Progenitor cell of endocrine pancreas (in vitro differentiated cells): Measurements from ENCODE around the gene ULBP1. TPM values are rescaled to one million over a fixed set of nuclear protein-coding genes. Genes with fewer than 3 reads are reported as not detected.
"Not testable (repeated sequence)": the region's sequence is repeated elsewhere in the genome, so short reads cannot be mapped to it uniquely, and the experiment has no call there.

ENCODE experiments used
- DNase-seq: peaks from one replicate; pipeline ENCODE4 v3.0.0; 2021; ENCODE audit warnings: low spot score; ENCODE audit not compliant: unreplicated experiment
- H3K27ac Mint-ChIP-seq: 2 replicates; pipeline ENCODE4 v1.8.0; 2021; ENCODE audit warnings: mild to moderate bottlenecking, moderate library complexity, mixed read lengths
- H3K27me3 Mint-ChIP-seq: 2 replicates; pipeline ENCODE4 v1.8.0; 2021; ENCODE audit warnings: mixed read lengths
- H3K36me3 Mint-ChIP-seq: 2 replicates; pipeline ENCODE4 v1.8.0; 2022; ENCODE audit warnings: mixed read lengths; ENCODE audit not compliant: insufficient read depth
- H3K4me1 Mint-ChIP-seq: 2 replicates; pipeline ENCODE4 v1.8.0; 2021; ENCODE audit warnings: low read depth, mixed read lengths
- H3K4me3 Mint-ChIP-seq: 2 replicates; pipeline ENCODE4 v1.8.0; 2021; ENCODE audit warnings: low read depth, mild to moderate bottlenecking, moderate library complexity, mixed read lengths
- H3K9me3 Mint-ChIP-seq: 2 replicates; pipeline ENCODE4 v1.8.0; 2021; ENCODE audit warnings: low read depth, mixed read lengths
- CTCF ChIP-seq: fragments of 200-600 bp; sonication (generic); IDR thresholded peaks from one replicate; pipeline ENCODE4 v1.5.0; 2021; ENCODE audit warnings: antibody characterized with exemption, mild to moderate bottlenecking; ENCODE audit not compliant: unreplicated experiment
- total RNA-seq: library from RNA; stranded (reverse); gene quantifications from 2 replicates; pipeline ENCODE4 v1.2.1, GENCODE V29; 2021

ULBP1 gene
- total RNA-seq, 1 donor from 2014 or later: 0.60 TPM

- no peak for DNase-seq
Observed at GRCh38 chr6:149935246-149935645, 28.5 kb upstream of the ULBP1 start.

DNA sequence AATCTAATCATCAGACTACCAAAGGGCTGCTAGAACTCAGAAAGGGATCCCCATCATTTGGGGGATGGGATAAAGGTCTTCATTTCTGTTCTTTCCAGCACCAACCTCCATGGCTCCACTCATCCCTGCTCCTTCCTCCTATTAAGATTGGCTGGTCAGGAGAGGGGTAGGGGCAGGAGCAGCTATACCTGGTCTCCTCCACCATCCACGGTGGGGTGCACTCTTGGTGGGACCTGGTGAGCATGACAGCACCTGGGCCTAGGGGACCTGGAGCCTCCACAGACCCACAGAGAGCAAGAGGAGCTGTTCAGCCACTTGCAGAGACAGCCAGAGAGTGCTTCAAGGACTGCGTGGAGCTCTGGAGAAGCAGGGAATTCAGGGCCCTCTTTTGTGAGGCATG is 28.1 kb upstream of the ULBP1 start:
- no peak for DNase-seq

More at GRCh38 chr6:149935246-149935645, 28.5 kb upstream of the ULBP1 start:
- H3K27me3 Mint-ChIP-seq: peaks cover 93% of the 10 kb centered on the region
- peaks cover 3% of the 10 kb centered on the region for H3K4me1 Mint-ChIP-seq
- no peaks in the 10 kb centered on the region for H3K9me3 Mint-ChIP-seq
- H3K36me3 Mint-ChIP-seq: no peaks in the 10 kb centered on the region
- H3K4me3 Mint-ChIP-seq: no peak overlapping the region
- H3K27ac Mint-ChIP-seq: no peak overlapping the region
- no peak for TF ChIP-seq CTCF

DNA sequence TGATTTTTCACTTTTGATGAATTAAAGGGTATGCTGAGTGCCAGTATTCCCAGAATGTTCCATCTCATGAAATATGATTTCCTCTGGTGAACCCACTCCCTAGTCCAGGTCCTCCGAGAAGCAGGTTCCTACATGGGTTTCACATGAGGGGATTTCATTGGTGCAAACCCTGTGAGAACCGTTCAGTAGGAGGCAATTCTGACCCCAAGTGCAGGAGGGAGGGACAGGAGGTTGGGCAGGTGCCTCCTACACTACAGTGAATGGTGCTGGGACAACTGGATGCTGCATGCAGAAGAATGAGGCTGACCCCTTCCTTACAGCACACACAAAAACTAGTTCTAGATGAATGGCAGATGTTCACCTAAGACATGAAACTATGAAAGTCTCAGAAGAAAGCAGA is 27.0 kb upstream of the ULBP1 start:
- no peak for DNase-seq
- no peaks in the 10 kb centered on the region for H3K9me3 Mint-ChIP-seq
- peaks cover 93% of the 10 kb centered on the region for H3K27me3 Mint-ChIP-seq
- TF ChIP-seq CTCF: no peak
- peaks cover 5% of the 10 kb centered on the region for H3K4me1 Mint-ChIP-seq
- H3K27ac Mint-ChIP-seq: no peak overlapping the region
- H3K4me3 Mint-ChIP-seq: no peak overlapping the region
- no peaks in the 10 kb centered on the region for H3K36me3 Mint-ChIP-seq

More for the DNA sequence above, 28.1 kb upstream of the ULBP1 start:
- Mint-ChIP-seq H3K27ac (no peak overlapping the region), H3K27me3 (peaks cover 93% of the 10 kb centered on the region), H3K36me3 (no peaks in the 10 kb centered on the region), H3K4me3 (no peak overlapping the region), H3K9me3 (no peaks in the 10 kb centered on the region), H3K4me1 (peaks cover 3% of the 10 kb centered on the region)
- TF ChIP-seq CTCF: no peak

DNA sequence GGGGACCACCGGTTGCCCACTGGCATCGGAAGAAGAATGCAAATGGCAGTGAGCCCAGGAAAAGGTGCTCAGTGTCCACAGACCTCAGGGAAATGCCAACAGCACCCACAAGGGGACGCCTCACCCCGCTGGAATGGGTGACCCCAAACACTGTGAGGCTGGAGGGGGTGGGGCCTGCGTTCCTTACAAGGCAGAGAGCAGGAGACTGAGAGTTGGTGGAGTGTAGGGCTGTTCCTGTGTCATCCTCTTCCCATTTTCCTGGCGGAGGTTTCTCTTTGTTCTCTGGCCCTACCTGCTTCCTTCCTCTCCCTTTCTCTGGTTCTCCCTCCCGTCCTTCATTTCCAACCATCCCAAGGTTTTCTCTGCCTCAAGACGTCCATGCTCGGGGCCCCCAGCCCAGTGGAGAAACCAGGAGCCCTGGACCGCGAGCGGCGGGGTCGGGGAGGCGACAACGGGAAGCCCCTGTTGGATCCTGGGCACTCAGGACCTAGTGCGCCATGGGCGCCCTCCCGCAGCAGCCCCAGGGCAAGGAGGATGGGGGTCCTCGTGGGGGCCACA is 25.7 kb upstream of the ULBP1 start:
- H3K9me3 Mint-ChIP-seq, H3K4me3 Mint-ChIP-seq, H3K27ac Mint-ChIP-seq, H3K4me1 Mint-ChIP-seq, DNase-seq, H3K36me3 Mint-ChIP-seq: not testable (repeated sequence)
- H3K27me3 Mint-ChIP-seq: peaks cover 94% of the 10 kb centered on the region

DNA sequence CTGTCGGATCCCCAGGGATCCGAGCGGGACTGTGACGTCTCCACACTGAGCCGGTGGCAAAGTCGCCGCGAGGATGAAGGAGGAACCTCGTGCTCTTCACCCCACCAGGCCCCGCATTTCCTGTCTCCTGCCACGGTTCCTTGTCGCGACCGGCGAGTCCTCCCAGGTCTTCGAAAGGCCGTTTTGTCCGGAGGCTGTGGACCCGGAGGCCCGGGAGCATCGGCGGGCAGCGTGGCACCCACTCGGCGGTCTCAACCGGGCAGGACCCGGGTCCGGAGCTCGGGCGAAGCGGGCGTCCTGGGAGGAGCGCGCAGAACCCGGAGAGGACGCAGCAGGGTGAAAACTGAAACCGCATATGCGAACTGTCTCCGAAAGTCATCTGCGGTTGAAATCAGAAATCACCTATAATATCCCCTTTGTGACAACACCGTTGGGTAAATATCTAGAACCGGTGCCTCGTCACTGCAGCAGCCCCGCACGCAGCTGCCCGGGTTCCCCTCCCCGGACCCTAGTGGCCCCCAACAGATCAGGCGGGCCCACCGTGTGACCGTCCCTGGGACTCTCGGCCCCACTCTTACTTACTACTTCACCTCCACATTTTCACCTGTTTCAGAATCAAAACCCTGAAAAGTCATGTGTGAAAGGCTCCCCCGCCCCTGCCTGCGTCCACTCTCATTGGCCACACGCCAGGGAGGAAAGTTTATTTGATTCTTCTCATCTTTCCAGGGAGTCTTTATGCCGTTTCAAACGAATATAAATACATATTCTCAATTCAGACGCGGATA is 25.0 kb upstream of the ULBP1 start:
- Mint-ChIP-seq H3K4me3 (peak overlapping the region; percentile 22), H3K27me3 (peaks cover 94% of the 10 kb centered on the region), H3K27ac (no peak overlapping the region), H3K9me3 (no peaks in the 10 kb centered on the region), H3K4me1 (peaks cover 6% of the 10 kb centered on the region), H3K36me3 (no peaks in the 10 kb centered on the region)
- no peak for TF ChIP-seq CTCF
- DNase-seq: no peak

- Mint-ChIP-seq H3K27ac (no peak overlapping the region), H3K4me3 (peak overlapping the region; percentile 22), H3K4me1 (peaks cover 6% of the 10 kb centered on the region)
Observed at GRCh38 chr6:149939356-149939648, 24.4 kb upstream of the ULBP1 start.

More at GRCh38 chr6:149939356-149939648, 24.4 kb upstream of the ULBP1 start:
- Mint-ChIP-seq H3K9me3 (no peaks in the 10 kb centered on the region), H3K36me3 (no peaks in the 10 kb centered on the region), H3K27me3 (peaks cover 95% of the 10 kb centered on the region)
- DNase-seq: no peak
- no peak for TF ChIP-seq CTCF
